ENCODE results near the gene PPIP5K2.

DNA sequence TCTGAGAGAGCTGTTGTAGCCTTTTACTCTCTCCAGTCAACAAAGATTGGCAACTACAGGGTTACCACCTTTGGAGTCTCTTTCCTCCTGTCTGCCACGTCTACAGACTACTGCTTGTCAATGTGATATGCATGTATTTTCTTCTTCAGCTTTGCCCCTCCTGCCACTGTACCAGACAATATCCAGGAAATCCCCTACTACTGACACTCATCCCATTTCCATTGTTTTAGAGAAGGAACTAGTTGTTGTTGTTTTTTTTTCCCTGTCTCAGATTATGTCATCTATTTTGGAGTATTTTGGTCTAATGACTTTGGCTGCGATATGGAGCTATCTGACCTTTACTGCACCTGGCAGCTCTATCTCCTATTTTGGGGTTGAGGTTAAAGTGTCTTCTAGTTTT, 88.4 kb downstream of the PPIP5K2 start:
- TF ChIP-seq CTCF (IDR thresholded peaks at IDR 0.05; ENCODE audit: low read depth, low read length) (no peak), POLR2A (IDR thresholded peaks at IDR 0.05; ENCODE audit: extremely low read depth, insufficient read length) (no peak)
